GM12878 (cell line): ENCODE results near the gene SEL1L2. TPM values are rescaled to one million over a fixed set of nuclear protein-coding genes. Genes with fewer than 3 reads are reported as not detected.

Experiments used
- ATAC-seq: fragments of 200-7000 bp; cut with Tn5 transposase; 3 replicates; pipeline ENCODE4 v1.9.1; 2020; ENCODE audit warnings: mild to moderate bottlenecking, moderate library complexity
- BruUV-seq: library from RNA; stranded (reverse); fragments of 400-500 nt; replicated peaks from 2 replicates; lab custom pipeline; 2021; lab: Mats Ljungman, UMichigan
- CTCF ChIA-PET: fragments of 300-600 bp; sonication (Branson Sonifier 250); formaldehyde crosslinking; extraction: SDS; loops from one replicate; lab custom pipeline; 2021; ENCODE audit warnings: inconsistent platforms; lab: Yijun Ruan, JAX
- POLR2A ChIA-PET: fragments of 350-600 bp; formaldehyde crosslinking; extraction: SDS; loops from one replicate; lab custom pipeline; 2021; ENCODE audit warnings: inconsistent platforms; lab: Charles Lee
- RAD21 ChIA-PET: fragments of 300-600 bp; sonication (Branson Sonifier 250); formaldehyde crosslinking; loops from one replicate; lab custom pipeline; 2023; ENCODE audit warnings: antibody characterized with exemption; ENCODE audit not compliant: unreplicated experiment; lab: Charles Lee
- SMC1A ChIA-PET: fragments of 300-600 bp; sonication (Branson Sonifier 250); formaldehyde crosslinking; loops from one replicate; lab custom pipeline; 2023; ENCODE audit not compliant: unreplicated experiment, uncharacterized antibody; lab: Charles Lee
- DNase-seq: peaks from one replicate; pipeline ENCODE4 v3.0.0-alpha.2; 2011; ENCODE audit warnings: low read depth, low spot score
- FAIRE-seq: peaks from 3 replicates; lab custom pipeline; 2011; peaks lifted over from hg19 to GRCh38; lab: Jason Lieb, UNC
- H2AFZ ChIP-seq: 2 replicates; pipeline ENCODE4 v1.6.0; 2011; ENCODE audit warnings: low read depth, low read length, control low read depth; ENCODE audit not compliant: control insufficient read depth
- H3K27ac ChIP-seq: 2 replicates; pipeline ENCODE4 v1.5.1; 2011; ENCODE audit warnings: control low read depth; ENCODE audit not compliant: control insufficient read depth, insufficient read depth
- H3K27me3 ChIP-seq, 2 experiments: replicated peaks in 1 of 2; 2 replicates each; pipeline versions ENCODE4 v1.6.0 to v1.6.1; 2011; ENCODE audit warnings: low read length in 1 of 2; ENCODE audit not compliant: control insufficient read depth in 2 of 2, insufficient read depth in 2 of 2
- H3K36me3 ChIP-seq, 2 experiments: 2 replicates each; pipeline ENCODE4 v1.5.1; 2011; ENCODE audit warnings: low read length in 1 of 2; ENCODE audit not compliant: control insufficient read depth in 2 of 2, insufficient read depth in 2 of 2
- H3K4me1 ChIP-seq: 2 replicates; pipeline ENCODE4 v1.6.1; 2011; ENCODE audit warnings: mild to moderate bottlenecking, low read length, moderate library complexity, mixed read lengths; ENCODE audit not compliant: control insufficient read depth, insufficient read depth
- H3K4me2 ChIP-seq: 2 replicates; pipeline ENCODE4 v1.6.0; 2011; ENCODE audit warnings: control low read depth; ENCODE audit not compliant: control insufficient read depth, insufficient read depth
- H3K4me3 ChIP-seq: fragments of 200-600 bp; sonication (generic); 2 replicates; pipeline ENCODE4 v1.5.1; 2016
- H3K79me2 ChIP-seq: 2 replicates; pipeline ENCODE4 v1.6.0; 2011; ENCODE audit warnings: low read length; ENCODE audit not compliant: control insufficient read depth, insufficient read depth
- H3K9ac ChIP-seq: 2 replicates; pipeline ENCODE4 v1.8.0; 2011; ENCODE audit warnings: low read length, control low read depth, mixed read lengths; ENCODE audit not compliant: control insufficient read depth, insufficient read depth
- H3K9me3 ChIP-seq: replicated peaks from 3 replicates; pipeline ENCODE4 v1.5.1; 2011; ENCODE audit warnings: mild to moderate bottlenecking, low read length; ENCODE audit not compliant: control insufficient read depth, insufficient read depth
- H4K20me1 ChIP-seq: 2 replicates; pipeline ENCODE4 v1.6.0; 2011; ENCODE audit not compliant: control insufficient read depth, insufficient read depth
- FOXM1 ChIP-seq: IDR thresholded peaks from 2 replicates; pipeline ENCODE4 v1.6.1; 2012; ENCODE audit warnings: low read depth, mild to moderate bottlenecking, inconsistent platforms, low read length, moderate library complexity
- GABPA ChIP-seq: IDR thresholded peaks from 2 replicates; pipeline ENCODE4 v1.6.1; 2014; ENCODE audit warnings: antibody characterized with exemption, low read depth, mild to moderate bottlenecking, inconsistent platforms
- IRF4 ChIP-seq: IDR thresholded peaks from 2 replicates; pipeline ENCODE4 v1.6.1; 2011; ENCODE audit warnings: low read depth, low read length
- NFXL1 ChIP-seq: fragments of 450-650 bp; IDR thresholded peaks from 2 replicates; pipeline ENCODE4 v1.6.1; 2017; ENCODE audit warnings: antibody characterized with exemption, mild to moderate bottlenecking, borderline replicate concordance
- NR2C1 ChIP-seq: fragments of 450-650 bp; IDR thresholded peaks from 2 replicates; pipeline ENCODE4 v1.6.1; 2017; ENCODE audit warnings: antibody characterized with exemption, mild to moderate bottlenecking, moderate library complexity
- NR2F1 ChIP-seq: fragments of 450-650 bp; conservative IDR thresholded peaks from 2 replicates; pipeline ENCODE4 v1.6.1; 2017; ENCODE audit warnings: mild to moderate bottlenecking
- PAX8 ChIP-seq: fragments of 450-650 bp; IDR thresholded peaks from 2 replicates; pipeline ENCODE4 v1.6.1; 2017; ENCODE audit warnings: mild to moderate bottlenecking, moderate library complexity
- SIX5 ChIP-seq: IDR thresholded peaks from 2 replicates; pipeline ENCODE4 v1.6.1; 2011; ENCODE audit warnings: mild to moderate bottlenecking, low read depth, low read length, moderate library complexity; ENCODE audit not compliant: severe bottlenecking
- SKIL ChIP-seq: fragments of 450-650 bp; IDR thresholded peaks from 2 replicates; pipeline ENCODE4 v1.6.1; 2017; ENCODE audit warnings: mild to moderate bottlenecking, low read depth, inconsistent platforms; ENCODE audit not compliant: poor library complexity, severe bottlenecking
- SPI1 ChIP-seq: IDR thresholded peaks from 2 replicates; pipeline ENCODE4 v1.6.1; 2011; ENCODE audit warnings: low read depth, mild to moderate bottlenecking, low read length, moderate library complexity, borderline replicate concordance; ENCODE audit not compliant: insufficient read depth
- TARDBP ChIP-seq: IDR thresholded peaks from 2 replicates; pipeline ENCODE4 v1.6.1; 2016; ENCODE audit warnings: borderline replicate concordance
- ZZZ3 ChIP-seq: IDR thresholded peaks from 2 replicates; pipeline ENCODE4 v1.6.1; 2011; ENCODE audit warnings: low read depth; ENCODE audit not compliant: control insufficient read depth, insufficient read length
- WGBS: methylation state at CpG from one replicate; pipeline ENCODE4 v1.1.6; 2016; ENCODE audit warnings: low lambda C conversion rate; ENCODE audit not compliant: insufficient replicate concordance, insufficient coverage; ENCODE audit errors: missing lambda C conversion rate; 5-methylcytosine and 5-hydroxymethylcytosine counted together
- in situ Hi-C: fragments of 300-500 bp; cut with MboI; formaldehyde crosslinking; loops from 9 replicates; pipeline ENCODE4 v1.14.3; 2018; ENCODE audit warnings: mixed read lengths
- intact Hi-C: fragments of 100-400 bp; cut with micrococcal nuclease; formaldehyde crosslinking; loops from one replicate; pipeline ENCODE4 v1.14.2; 2022; ENCODE audit not compliant: unreplicated experiment
- polyA plus RNA-seq, 11 experiments: library from polyadenylated mRNA; depleted of rRNA in 4 of 11; unstranded in 6 of 11; stranded (reverse) in 5 of 11; fragments of >200 nt; fragmentation: Nextera tagmentation in 4 of 11; fragmentation: Illumina TruSeq in 1 of 11; extraction: Ambion mirVana in 4 of 11; extraction: Trizol in 1 of 11; gene quantifications; 1 replicate in 1 of 11; 2 replicates in 10 of 11; pipeline versions ENCODE4 v1.2.1 to v1.2.3, GENCODE V29; 2011 to 2016; ENCODE audit warnings: inconsistent platforms in 2 of 11, missing spikeins in 2 of 11, low read depth in 1 of 11
- total RNA-seq, 4 experiments: library from RNA; depleted of rRNA in 3 of 4; stranded (reverse); fragments of >200 nt in 3 of 4; fragmentation: Illumina TruSeq in 1 of 4; extraction: Trizol in 1 of 4; gene quantifications; 2 replicates each; pipeline versions ENCODE4 v1.2.1 to v1.2.3, GENCODE V29; 2013 to 2021

SEL1L2 gene
- total and polyA plus RNA-seq, 10 of the 15 experiments (the other 5 are each of a cell fraction or from before 2014, with no cell fraction given) = not detected

- no peaks in the 10 kb centered on the region for H3K9me3 ChIP-seq
- no peak for FAIRE-seq
- H3K36me3 ChIP-seq = no peaks in the 10 kb centered on the region
- no peaks in the 10 kb centered on the region for H3K79me2 ChIP-seq
- 55% methylated on average over 6 of the region's 6 CpGs for WGBS
- H3K27ac ChIP-seq = no peak overlapping the region
- no peak for ATAC-seq
- ChIA-PET POLR2A (no interaction called here), CTCF (no interaction called here), RAD21 (no interaction called here), SMC1A (no interaction called here)
- H3K4me1 ChIP-seq = no peaks in the 10 kb centered on the region
- intact Hi-C loops = no loop called here
- no peak overlapping the region for H2AFZ ChIP-seq
- no peak for DNase-seq
- in situ Hi-C loops = no loop called here
- TF ChIP-seq TARDBP (no peak), SPI1 (no peak), PAX8 (no peak), NR2F1 (no peak), NR2C1 (no peak), FOXM1 (no peak), NFXL1 (no peak)
- no peaks in the 10 kb centered on the region for H4K20me1 ChIP-seq
- H3K27me3 ChIP-seq = no peaks in the 10 kb centered on the region
- no peak overlapping the region for H3K4me3 ChIP-seq
- no peak overlapping the region for H3K9ac ChIP-seq
- H3K4me2 ChIP-seq = no peak overlapping the region
- BruUV-seq = no TSS peak
Measured at GRCh38 chr20:13934992-13935894, 55.2 kb downstream of the SEL1L2 start.

DNA sequence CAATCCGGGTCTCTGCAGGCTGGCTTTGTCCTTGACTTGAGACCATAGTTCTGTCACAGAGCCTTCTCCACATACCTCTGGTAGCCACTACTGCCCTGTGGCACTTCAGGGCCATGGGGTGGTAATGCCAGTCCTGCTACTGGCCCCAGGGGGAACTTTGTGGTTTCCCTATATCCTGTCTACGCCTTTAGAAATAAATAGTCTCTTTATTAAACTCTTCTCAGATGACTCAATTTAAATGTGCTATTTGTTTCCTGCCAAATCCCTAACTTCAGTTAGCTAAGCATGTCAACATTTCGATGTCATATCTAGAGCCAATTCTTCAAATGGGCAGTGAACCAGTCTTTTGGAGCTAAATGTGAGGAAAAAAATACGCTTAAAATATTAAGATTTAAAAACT lies 60.1 kb downstream of the SEL1L2 start:
- intact Hi-C loops (no loop called here), in situ Hi-C loops (no loop called here)
- FAIRE-seq (no peak), ATAC-seq (peak; percentile 87), DNase-seq (no peak)
- WGBS = 0% methylated on average over 4 of the region's 4 CpGs
- TF ChIP-seq SKIL (no peak), ZZZ3 (no peak), GABPA (no peak), SIX5 (no peak), IRF4 (no peak)
- Histone ChIP-seq H3K9me3 (no peaks in the 10 kb centered on the region), H3K4me1 (no peaks in the 10 kb centered on the region), H3K79me2 (no peaks in the 10 kb centered on the region), H3K4me2 (no peak overlapping the region), H2AFZ (no peak overlapping the region), H3K27me3 (no peaks in the 10 kb centered on the region), H4K20me1 (no peaks in the 10 kb centered on the region), H3K9ac (no peak overlapping the region), H3K36me3 (no peaks in the 10 kb centered on the region), H3K27ac (no peak overlapping the region), H3K4me3 (no peak overlapping the region)
- POLR2A ChIA-PET = no interaction called here
- SMC1A ChIA-PET = no interaction called here
- CTCF ChIA-PET = no interaction called here
- no TSS peak for BruUV-seq
- RAD21 ChIA-PET = no interaction called here
